ENCODE results near the gene SAMD8. TPM values are rescaled to one million over a fixed set of nuclear protein-coding genes. Genes with fewer than 3 reads are reported as not detected.

Gene SAMD8
- total RNA-seq, 1 experiment from 2014 or later: 23.6 TPM

- Histone ChIP-seq H3K4me2 (ENCODE audit: low read length) (no peak overlapping the region), H3K4me1 (ENCODE audit: control insufficient read depth in 1 of 2, insufficient read depth in 2 of 2, low read length in 2 of 2) (no peaks in the 10 kb centered on the region), H3K9ac (ENCODE audit: low read length) (no peak overlapping the region), H3K36me3 (ENCODE audit: control insufficient read depth in 1 of 2, insufficient read depth in 2 of 2, low read length in 2 of 2) (no peaks in the 10 kb centered on the region), H4K20me1 (ENCODE audit: insufficient read depth) (no peaks in the 10 kb centered on the region), H3K79me2 (ENCODE audit: insufficient read depth, low read length) (peaks cover 45% of the 10 kb centered on the region), H3K27me3 (ENCODE audit: insufficient read depth, low read length) (no peaks in the 10 kb centered on the region), H3K4me3 (replicated peaks in 1 of 2; ENCODE audit: low read depth in 1 of 2, low read length in 2 of 2) (no peak overlapping the region), H2AFZ (ENCODE audit: low read depth, low read length, poor library complexity, severe bottlenecking) (no peak overlapping the region), H3K27ac (ENCODE audit: low read depth, low read length) (no peak overlapping the region), H3K9me2 (ENCODE audit: insufficient read depth) (no peaks in the 10 kb centered on the region), H3K9me3 (ENCODE audit: control insufficient read depth in 1 of 2, insufficient read depth in 1 of 2, low read depth in 1 of 2, low read length in 2 of 2) (no peaks in the 10 kb centered on the region)
- TF ChIP-seq CBX3 (IDR thresholded peaks at IDR 0.05; ENCODE audit: low read depth) (no peak), FOSL1 (IDR thresholded peaks at IDR 0.05; ENCODE audit: low read depth) (no peak), POLR2A (IDR thresholded peaks at IDR 0.05; ENCODE audit: borderline replicate concordance, extremely low read depth, insufficient read depth, insufficient read length) (no peak), RAD21 (IDR thresholded peaks at IDR 0.05; ENCODE audit: low read depth) (no peak), POLR2AphosphoS5 (IDR thresholded peaks at IDR 0.05; ENCODE audit: low read depth, low read length) (no peak), ELF1 (IDR thresholded peaks at IDR 0.05; ENCODE audit: borderline replicate concordance, low read depth) (no peak), EGR1 (IDR thresholded peaks at IDR 0.05; ENCODE audit: low read depth) (no peak), ZFX (IDR thresholded peaks at IDR 0.05) (no peak), SP1 (IDR thresholded peaks at IDR 0.05; ENCODE audit: low read depth) (no peak), SIN3A (IDR thresholded peaks at IDR 0.05; ENCODE audit: low read depth) (no peak), SRF (IDR thresholded peaks at IDR 0.05; ENCODE audit: low read depth) (no peak), CEBPB (IDR thresholded peaks at IDR 0.05; ENCODE audit: low read depth) (no peak), EZH2 (IDR thresholded peaks at IDR 0.05) (no peak)
- TF ChIP-seq, protein P1, sequence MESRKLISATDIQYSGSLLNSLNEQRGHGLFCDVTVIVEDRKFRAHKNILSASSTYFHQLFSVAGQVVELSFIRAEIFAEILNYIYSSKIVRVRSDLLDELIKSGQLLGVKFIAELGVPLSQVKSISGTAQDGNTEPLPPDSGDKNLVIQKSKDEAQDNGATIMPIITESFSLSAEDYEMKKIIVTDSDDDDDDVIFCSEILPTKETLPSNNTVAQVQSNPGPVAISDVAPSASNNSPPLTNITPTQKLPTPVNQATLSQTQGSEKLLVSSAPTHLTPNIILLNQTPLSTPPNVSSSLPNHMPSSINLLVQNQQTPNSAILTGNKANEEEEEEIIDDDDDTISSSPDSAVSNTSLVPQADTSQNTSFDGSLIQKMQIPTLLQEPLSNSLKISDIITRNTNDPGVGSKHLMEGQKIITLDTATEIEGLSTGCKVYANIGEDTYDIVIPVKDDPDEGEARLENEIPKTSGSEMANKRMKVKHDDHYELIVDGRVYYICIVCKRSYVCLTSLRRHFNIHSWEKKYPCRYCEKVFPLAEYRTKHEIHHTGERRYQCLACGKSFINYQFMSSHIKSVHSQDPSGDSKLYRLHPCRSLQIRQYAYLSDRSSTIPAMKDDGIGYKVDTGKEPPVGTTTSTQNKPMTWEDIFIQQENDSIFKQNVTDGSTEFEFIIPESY (IDR thresholded peaks at IDR 0.05; ENCODE audit: extremely low read depth, insufficient replicate concordance, low read length): no peak
- TF ChIP-seq, protein P2, sequence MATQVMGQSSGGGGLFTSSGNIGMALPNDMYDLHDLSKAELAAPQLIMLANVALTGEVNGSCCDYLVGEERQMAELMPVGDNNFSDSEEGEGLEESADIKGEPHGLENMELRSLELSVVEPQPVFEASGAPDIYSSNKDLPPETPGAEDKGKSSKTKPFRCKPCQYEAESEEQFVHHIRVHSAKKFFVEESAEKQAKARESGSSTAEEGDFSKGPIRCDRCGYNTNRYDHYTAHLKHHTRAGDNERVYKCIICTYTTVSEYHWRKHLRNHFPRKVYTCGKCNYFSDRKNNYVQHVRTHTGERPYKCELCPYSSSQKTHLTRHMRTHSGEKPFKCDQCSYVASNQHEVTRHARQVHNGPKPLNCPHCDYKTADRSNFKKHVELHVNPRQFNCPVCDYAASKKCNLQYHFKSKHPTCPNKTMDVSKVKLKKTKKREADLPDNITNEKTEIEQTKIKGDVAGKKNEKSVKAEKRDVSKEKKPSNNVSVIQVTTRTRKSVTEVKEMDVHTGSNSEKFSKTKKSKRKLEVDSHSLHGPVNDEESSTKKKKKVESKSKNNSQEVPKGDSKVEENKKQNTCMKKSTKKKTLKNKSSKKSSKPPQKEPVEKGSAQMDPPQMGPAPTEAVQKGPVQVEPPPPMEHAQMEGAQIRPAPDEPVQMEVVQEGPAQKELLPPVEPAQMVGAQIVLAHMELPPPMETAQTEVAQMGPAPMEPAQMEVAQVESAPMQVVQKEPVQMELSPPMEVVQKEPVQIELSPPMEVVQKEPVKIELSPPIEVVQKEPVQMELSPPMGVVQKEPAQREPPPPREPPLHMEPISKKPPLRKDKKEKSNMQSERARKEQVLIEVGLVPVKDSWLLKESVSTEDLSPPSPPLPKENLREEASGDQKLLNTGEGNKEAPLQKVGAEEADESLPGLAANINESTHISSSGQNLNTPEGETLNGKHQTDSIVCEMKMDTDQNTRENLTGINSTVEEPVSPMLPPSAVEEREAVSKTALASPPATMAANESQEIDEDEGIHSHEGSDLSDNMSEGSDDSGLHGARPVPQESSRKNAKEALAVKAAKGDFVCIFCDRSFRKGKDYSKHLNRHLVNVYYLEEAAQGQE (IDR thresholded peaks at IDR 0.05; ENCODE audit: low read depth): no peak
- TF ChIP-seq, protein P3, sequence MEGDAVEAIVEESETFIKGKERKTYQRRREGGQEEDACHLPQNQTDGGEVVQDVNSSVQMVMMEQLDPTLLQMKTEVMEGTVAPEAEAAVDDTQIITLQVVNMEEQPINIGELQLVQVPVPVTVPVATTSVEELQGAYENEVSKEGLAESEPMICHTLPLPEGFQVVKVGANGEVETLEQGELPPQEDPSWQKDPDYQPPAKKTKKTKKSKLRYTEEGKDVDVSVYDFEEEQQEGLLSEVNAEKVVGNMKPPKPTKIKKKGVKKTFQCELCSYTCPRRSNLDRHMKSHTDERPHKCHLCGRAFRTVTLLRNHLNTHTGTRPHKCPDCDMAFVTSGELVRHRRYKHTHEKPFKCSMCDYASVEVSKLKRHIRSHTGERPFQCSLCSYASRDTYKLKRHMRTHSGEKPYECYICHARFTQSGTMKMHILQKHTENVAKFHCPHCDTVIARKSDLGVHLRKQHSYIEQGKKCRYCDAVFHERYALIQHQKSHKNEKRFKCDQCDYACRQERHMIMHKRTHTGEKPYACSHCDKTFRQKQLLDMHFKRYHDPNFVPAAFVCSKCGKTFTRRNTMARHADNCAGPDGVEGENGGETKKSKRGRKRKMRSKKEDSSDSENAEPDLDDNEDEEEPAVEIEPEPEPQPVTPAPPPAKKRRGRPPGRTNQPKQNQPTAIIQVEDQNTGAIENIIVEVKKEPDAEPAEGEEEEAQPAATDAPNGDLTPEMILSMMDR (IDR thresholded peaks at IDR 0.05 in 2 of 3, conservative IDR thresholded peaks at IDR 0.05 in 1 of 3; ENCODE audit: borderline replicate concordance in 1 of 3, insufficient read depth in 1 of 3, low read depth in 2 of 3, low read length in 2 of 3): no peak
- TF ChIP-seq, protein P4, sequence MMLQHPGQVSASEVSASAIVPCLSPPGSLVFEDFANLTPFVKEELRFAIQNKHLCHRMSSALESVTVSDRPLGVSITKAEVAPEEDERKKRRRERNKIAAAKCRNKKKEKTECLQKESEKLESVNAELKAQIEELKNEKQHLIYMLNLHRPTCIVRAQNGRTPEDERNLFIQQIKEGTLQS (IDR thresholded peaks at IDR 0.05): no peak
- TF ChIP-seq, protein P5, sequence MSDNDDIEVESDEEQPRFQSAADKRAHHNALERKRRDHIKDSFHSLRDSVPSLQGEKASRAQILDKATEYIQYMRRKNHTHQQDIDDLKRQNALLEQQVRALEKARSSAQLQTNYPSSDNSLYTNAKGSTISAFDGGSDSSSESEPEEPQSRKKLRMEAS (IDR thresholded peaks at IDR 0.05): no peak
- BruUV-seq (replicated peaks): no TSS peak
- no peak for DNase-seq (ENCODE audit: low read depth, low spot score)
- RAD21 ChIA-PET (ENCODE audit: low non-redundant PET in 1 of 2, low total read pairs in 2 of 2, uncharacterized antibody in 2 of 2, unreplicated experiment in 2 of 2): no interaction called here
- no peak for ATAC-seq
- CTCF ChIA-PET: no interaction called here
- intact Hi-C loops (cut with micrococcal nuclease): no loop called here
- POLR2A ChIA-PET: no interaction called here
Observed at GRCh38 chr10:75126277-75126676, 14.8 kb downstream of the SAMD8 start.

All from HCT116 (cell line).